Prostate gland (tissue), 2 donors: Measurements from ENCODE around the gene STAT4.

ENCODE experiments used
- POLR2A ChIP-seq: fragments of 450-650 bp; IDR thresholded peaks from one replicate; pipeline ENCODE4 v1.6.1; 2016; ENCODE audit warnings: antibody characterized with exemption, mild to moderate bottlenecking
- POLR2AphosphoS5 ChIP-seq: sonication (generic); formaldehyde crosslinking; IDR thresholded peaks from one replicate; pipeline ENCODE4 v1.6.1; 2017; ENCODE audit warnings: antibody characterized with exemption
- TF ChIP-seq, protein P1 (sequence below), 4 experiments: fragments of 200-600 bp in 2 of 4; fragments of 450-650 bp in 2 of 4; sonication (generic) in 2 of 4; IDR thresholded peaks; 1 replicate in 3 of 4; 2 replicates in 1 of 4; pipeline ENCODE4 v1.5.1; 2016 to 2019; ENCODE audit warnings: antibody characterized with exemption in 4 of 4, mild to moderate bottlenecking in 2 of 4, moderate library complexity in 2 of 4

DNA sequence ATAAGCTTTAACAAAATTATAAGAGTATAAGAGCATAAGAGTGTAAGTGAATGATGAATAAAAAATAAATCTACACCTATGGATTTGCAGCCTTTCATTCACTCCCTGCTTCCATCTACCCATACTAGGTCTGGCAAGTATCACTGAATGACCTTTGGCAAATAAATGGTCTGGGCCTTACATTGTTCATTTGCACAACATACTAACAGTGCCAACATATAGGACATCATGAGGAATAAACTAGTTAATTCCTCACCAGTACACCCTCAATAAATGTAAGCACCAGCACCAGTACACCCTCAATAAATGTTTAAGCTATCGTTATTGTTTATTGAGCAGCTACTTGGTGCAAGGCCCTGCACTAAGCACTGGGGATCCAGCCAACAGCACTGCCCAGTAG lies 163.7 kb downstream of the STAT4 start:
- TF ChIP-seq, protein P1, sequence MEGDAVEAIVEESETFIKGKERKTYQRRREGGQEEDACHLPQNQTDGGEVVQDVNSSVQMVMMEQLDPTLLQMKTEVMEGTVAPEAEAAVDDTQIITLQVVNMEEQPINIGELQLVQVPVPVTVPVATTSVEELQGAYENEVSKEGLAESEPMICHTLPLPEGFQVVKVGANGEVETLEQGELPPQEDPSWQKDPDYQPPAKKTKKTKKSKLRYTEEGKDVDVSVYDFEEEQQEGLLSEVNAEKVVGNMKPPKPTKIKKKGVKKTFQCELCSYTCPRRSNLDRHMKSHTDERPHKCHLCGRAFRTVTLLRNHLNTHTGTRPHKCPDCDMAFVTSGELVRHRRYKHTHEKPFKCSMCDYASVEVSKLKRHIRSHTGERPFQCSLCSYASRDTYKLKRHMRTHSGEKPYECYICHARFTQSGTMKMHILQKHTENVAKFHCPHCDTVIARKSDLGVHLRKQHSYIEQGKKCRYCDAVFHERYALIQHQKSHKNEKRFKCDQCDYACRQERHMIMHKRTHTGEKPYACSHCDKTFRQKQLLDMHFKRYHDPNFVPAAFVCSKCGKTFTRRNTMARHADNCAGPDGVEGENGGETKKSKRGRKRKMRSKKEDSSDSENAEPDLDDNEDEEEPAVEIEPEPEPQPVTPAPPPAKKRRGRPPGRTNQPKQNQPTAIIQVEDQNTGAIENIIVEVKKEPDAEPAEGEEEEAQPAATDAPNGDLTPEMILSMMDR (IDR thresholded peaks at IDR 0.05), result no peak
- no peak for TF ChIP-seq POLR2A
- TF ChIP-seq POLR2AphosphoS5, result no peak
